ENCODE measurements around the gene EPAS1. TPM values are rescaled to one million over a fixed set of nuclear protein-coding genes. Genes with fewer than 3 reads are reported as not detected.
"Not testable (repeated sequence)": the region's sequence is repeated elsewhere in the genome, so short reads cannot be mapped to it uniquely, and the experiment has no call there.

EPAS1 gene
- total RNA-seq, 4 donors from 2014 or later, result 35.0 to 465 (median 202) TPM

GRCh38 chr2:46392561-46393346, 95.5 kb downstream of the EPAS1 start:
- no peak overlapping the region for H3K27ac ChIP-seq
- intact Hi-C loops (cut with DNase I; ENCODE audit: low total_unique reads), result no loop called here
- TF ChIP-seq, protein P1, sequence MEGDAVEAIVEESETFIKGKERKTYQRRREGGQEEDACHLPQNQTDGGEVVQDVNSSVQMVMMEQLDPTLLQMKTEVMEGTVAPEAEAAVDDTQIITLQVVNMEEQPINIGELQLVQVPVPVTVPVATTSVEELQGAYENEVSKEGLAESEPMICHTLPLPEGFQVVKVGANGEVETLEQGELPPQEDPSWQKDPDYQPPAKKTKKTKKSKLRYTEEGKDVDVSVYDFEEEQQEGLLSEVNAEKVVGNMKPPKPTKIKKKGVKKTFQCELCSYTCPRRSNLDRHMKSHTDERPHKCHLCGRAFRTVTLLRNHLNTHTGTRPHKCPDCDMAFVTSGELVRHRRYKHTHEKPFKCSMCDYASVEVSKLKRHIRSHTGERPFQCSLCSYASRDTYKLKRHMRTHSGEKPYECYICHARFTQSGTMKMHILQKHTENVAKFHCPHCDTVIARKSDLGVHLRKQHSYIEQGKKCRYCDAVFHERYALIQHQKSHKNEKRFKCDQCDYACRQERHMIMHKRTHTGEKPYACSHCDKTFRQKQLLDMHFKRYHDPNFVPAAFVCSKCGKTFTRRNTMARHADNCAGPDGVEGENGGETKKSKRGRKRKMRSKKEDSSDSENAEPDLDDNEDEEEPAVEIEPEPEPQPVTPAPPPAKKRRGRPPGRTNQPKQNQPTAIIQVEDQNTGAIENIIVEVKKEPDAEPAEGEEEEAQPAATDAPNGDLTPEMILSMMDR (IDR thresholded peaks at IDR 0.05), result no peak
- TF ChIP-seq POLR2A (IDR thresholded peaks at IDR 0.05), result no peak
- H3K27me3 ChIP-seq, result no peaks in the 10 kb centered on the region
- H3K4me1 ChIP-seq, result no peaks in the 10 kb centered on the region
- no peak overlapping the region for H3K4me3 ChIP-seq
- H3K9me3 ChIP-seq, result no peaks in the 10 kb centered on the region
- no peak for DNase-seq
- no peaks in the 10 kb centered on the region for H3K36me3 ChIP-seq

GRCh38 chr2:46393347-46393820, 96.2 kb downstream of the EPAS1 start:
- H3K4me1 ChIP-seq, result no peaks in the 10 kb centered on the region
- H3K9me3 ChIP-seq, result no peaks in the 10 kb centered on the region
- no peak overlapping the region for H3K27ac ChIP-seq
- DNase-seq, result no peak
- TF ChIP-seq, protein P1 (IDR thresholded peaks at IDR 0.05), result no peak
- no peak for TF ChIP-seq POLR2A (IDR thresholded peaks at IDR 0.05)
- no peaks in the 10 kb centered on the region for H3K27me3 ChIP-seq
- no peak overlapping the region for H3K4me3 ChIP-seq
- intact Hi-C loops (cut with DNase I; ENCODE audit: low total_unique reads), result no loop called here
- no peaks in the 10 kb centered on the region for H3K36me3 ChIP-seq

DNA sequence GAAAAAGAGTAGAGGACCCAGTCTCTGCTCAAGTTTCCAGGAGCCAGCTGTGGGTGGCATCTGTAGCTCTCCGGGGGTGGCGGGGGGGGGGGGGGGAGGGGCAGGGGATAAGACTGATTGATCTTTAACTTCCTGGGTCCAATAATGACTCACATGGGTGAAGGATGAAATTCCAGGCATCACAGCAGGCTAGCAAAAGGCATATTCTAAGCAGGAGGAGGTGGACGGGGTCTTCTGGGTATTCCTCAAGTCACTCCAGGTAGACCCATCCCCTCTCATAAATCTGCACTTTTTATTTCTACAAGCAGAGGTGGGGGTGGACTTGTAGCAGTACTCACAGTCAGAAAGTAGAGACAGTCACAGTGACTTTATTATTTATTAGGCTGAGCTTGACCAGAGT, 96.7 kb downstream of the EPAS1 start:
- Histone ChIP-seq H3K4me3 (no peak overlapping the region), H3K4me1 (no peaks in the 10 kb centered on the region), H3K27ac (no peak overlapping the region), H3K9me3 (no peaks in the 10 kb centered on the region), H3K27me3 (no peaks in the 10 kb centered on the region), H3K36me3 (no peaks in the 10 kb centered on the region)
- intact Hi-C loops (cut with DNase I; ENCODE audit: low total_unique reads), result no loop called here
- DNase-seq, result no peak
- TF ChIP-seq POLR2A (IDR thresholded peaks at IDR 0.05), result no peak
- TF ChIP-seq, protein P1 (IDR thresholded peaks at IDR 0.05), result no peak

DNA sequence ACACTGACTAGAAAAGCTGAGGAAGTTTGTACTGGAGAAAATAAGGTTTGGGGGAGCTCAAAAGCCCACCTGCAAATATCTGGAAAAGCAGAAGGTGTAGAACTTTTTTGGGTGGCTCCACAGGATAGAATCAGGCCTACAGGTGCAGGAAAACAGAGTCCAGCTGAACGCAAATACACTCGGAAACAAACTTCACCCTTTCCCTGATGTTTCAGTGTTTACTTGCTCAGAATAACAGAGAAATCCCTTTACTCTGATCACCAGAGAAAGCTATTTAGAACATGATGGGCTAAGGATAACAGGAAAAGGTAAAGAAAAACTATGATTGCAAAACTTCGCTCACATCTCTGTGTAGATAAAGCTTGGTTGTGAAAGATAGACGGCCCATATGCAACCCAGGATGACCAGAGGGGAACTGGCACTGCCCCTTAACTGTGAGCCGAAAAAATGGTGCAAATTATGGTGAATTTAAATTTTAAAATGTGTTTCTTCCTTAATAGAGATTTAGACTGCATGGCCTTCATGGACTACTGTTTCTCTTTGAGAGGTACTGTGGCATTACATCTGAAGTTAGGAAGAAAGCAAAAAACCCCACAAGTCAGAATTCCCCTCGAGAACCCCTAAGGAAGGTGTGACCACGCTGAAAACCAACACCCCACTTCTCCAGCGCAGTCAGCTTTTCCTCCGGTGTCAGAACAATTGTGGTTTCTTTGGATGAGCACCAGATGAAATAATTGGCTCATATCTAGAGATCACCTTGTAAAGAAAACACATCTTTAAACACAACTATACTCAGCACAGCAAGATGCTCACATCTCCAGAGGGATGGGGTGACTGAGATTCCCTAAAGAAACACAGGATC, 97.7 kb downstream of the EPAS1 start:
- DNase-seq, result no peak
- Histone ChIP-seq H3K4me1 (no peaks in the 10 kb centered on the region), H3K4me3 (no peak overlapping the region), H3K27me3 (no peaks in the 10 kb centered on the region), H3K9me3 (no peaks in the 10 kb centered on the region), H3K36me3 (no peaks in the 10 kb centered on the region), H3K27ac (no peak overlapping the region)
- TF ChIP-seq POLR2A (IDR thresholded peaks at IDR 0.05), result no peak
- intact Hi-C loops (cut with DNase I; ENCODE audit: low total_unique reads), result no loop called here

DNA sequence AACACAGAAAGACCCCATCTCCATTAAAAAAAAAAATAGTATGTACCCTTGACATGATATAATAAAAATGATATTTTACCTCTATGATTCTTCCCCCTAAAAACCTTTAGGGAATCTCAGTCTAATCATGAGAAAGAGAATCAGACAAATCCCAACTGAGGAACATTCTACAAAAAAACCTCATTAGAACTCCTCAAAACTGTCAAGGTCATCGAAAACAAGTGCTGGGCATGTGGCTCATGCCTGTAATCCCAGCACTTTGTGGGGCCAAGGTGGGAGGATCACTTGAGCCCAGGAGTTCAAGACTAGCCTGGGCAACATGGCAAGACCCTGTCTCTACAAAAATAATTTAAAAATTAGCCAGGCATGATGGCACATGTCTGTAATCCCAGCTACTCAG, 98.5 kb downstream of the EPAS1 start:
- H3K27me3 ChIP-seq; intact Hi-C loops (cut with DNase I; ENCODE audit: low total_unique reads); DNase-seq; H3K36me3 ChIP-seq; H3K27ac ChIP-seq; H3K9me3 ChIP-seq; H3K4me1 ChIP-seq; H3K4me3 ChIP-seq: not testable (repeated sequence)

GRCh38 chr2:46400016-46400415, 102.8 kb downstream of the EPAS1 start:
- Histone ChIP-seq H3K4me1 (no peaks in the 10 kb centered on the region), H3K27ac (no peak overlapping the region), H3K4me3 (no peak overlapping the region), H3K36me3 (no peaks in the 10 kb centered on the region), H3K27me3 (no peaks in the 10 kb centered on the region), H3K9me3 (no peaks in the 10 kb centered on the region)
- DNase-seq, result no peak
- intact Hi-C loops (cut with DNase I; ENCODE audit: low total_unique reads), result no loop called here
- TF ChIP-seq POLR2A (IDR thresholded peaks at IDR 0.05), result no peak
- TF ChIP-seq, protein P1 (IDR thresholded peaks at IDR 0.05), result no peak

Data from uterus (tissue), 4 donors.